NCI-H510A (cell line): ENCODE data around the gene MYL12A.
"Not testable (repeated sequence)": the region's sequence is repeated elsewhere in the genome, so short reads cannot be mapped to it uniquely, and the experiment has no call there.

Experiments used
- DNase-seq: peaks from one replicate; lab custom pipeline; 2025; lab: John Stamatoyannopoulos, UW

MYL12A gene

DNA sequence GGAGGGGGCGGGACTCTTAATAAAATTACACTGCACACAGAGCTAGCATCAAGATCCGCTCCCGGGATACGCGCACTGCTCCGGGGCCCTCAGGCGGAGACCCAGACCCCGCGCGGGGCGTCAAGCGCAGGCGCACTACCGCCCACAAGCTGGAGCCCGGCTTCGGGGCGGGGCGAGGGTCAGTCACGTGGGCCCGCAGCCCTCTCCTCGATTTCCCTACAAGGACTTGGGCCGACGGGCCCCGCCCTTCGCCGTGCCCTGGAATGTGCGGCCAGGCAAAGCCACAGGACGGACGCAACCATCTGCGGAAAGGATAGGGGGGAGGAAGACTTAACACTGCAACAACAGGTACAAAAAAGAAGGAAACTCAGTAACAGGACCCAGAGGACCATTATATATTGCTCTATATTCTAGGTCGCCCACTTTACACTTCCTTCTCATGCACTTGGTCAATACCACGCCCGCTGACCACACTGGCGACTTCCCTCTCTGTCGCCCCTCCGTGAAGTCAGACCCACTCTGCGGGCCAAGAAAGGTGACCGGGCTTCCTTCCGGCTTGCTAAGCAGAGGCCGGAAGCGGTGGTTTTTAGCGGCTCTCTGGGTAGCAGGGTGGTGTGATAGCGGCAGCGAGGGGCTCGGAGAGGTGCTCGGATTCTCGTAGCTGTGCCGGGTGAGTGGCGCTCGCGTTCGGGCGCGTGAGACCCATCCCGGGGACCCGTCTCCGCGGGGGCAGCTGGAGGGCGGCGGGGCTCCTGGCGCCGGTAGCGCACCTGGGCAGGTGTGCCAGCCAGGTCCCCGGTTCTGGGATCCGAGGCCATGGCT is at the start of gene MYL12A:
Gene MYL12A (plus strand): TSS at position 562 of the 822 bp plus-strand sequence. CDS start 5,447 bp downstream, outside the sequence.
- DNase-seq: peak; percentile 86

DNA sequence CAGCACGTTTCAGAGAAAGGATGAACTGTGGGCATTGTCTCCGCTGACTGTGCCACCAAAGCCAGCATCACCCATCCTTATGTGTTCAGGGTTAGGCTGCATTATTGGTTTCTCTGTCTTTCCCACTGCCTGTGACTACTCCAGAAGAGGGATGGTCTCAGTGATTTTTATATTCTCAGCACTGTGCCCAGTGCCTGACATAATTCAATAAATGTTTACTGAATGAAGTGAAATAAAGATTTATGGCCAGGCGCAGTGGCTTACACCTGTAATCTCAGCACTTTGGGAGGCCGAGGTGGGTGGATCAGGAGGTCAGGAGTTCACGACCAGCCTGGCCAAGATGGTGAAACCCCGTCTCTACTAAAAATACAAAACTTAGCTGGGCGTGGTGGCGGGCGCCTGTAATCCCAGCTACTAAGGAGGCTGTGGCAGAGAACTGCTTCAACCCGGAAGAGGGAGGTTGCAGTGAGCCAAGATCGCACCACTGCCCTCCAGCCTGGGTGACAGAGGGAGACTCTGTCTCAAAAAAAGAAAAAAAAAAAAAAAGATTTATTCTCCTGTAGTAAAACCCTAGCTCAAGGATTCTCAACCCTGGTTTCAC is 49.2 kb upstream of the MYL12A start:
- DNase-seq: not testable (repeated sequence)

DNA sequence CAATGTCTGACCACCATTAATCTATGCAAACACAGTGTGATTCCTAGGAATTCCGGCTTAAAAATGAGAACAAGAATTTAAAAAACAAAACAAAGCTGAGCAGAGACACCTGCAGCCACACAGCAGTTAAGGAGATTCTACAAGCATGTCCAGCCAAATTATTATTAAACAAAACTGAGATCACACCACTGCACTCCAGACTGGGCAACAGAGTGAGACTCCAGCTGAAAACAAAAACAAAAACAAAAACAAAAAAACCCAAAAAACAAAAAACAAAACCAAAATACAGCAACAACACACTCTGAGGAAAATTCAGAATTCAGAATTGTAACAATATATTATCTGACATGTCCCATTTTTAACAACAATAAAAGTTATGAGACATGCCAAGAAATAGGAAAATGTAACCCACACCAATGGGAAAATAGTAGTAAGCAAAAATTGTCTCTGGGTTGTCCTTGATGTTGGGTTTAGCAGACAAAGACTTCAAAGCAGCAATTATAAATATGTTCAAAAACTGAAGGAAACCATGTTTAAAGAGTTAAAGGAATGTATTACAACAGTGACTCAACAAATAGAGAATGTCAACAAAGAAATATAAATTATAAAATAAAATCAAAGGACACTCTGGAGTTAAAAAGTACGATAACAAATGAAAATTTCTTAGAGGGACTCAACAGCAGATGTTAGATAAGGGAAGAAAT is 47.5 kb upstream of the MYL12A start:
- no peak for DNase-seq

DNA sequence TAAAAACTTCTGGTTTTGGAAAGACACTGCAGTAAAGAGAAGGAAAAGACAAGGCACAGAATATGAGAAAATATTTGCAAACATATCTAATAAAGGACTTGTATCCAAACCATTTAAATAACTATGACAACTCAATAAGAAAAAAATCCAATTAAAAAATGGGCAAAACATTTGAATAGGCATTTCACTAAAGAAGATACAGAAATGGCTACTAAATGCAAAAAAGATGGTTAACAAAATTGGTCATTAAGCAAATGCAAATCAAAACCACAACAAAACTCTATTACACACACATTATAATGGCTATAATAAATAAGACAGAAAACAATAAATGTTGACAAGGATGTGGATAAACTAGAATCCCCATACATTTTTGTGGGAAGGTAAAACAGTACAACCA is 42.4 kb upstream of the MYL12A start:
- no peak for DNase-seq

DNA sequence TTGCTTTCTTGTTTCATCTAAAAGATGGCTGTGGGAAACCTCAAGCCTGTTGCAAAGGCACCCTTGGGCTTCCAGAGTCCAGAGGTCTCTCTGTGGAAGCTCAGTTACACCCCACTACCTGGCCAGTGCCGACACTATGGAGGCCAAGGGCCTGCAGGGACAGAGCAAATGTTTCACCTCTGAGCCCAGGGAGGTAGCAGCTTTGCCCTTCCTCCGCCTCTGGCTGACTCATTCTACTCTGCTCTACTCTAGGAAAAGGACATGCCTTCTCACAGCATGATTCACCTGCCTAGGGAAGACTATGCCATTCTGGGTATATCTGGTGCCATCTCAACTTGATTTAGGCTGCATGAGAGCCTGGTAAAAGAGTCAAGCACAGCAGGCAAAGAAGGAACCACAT is 40.0 kb upstream of the MYL12A start:
- no peak for DNase-seq

DNA sequence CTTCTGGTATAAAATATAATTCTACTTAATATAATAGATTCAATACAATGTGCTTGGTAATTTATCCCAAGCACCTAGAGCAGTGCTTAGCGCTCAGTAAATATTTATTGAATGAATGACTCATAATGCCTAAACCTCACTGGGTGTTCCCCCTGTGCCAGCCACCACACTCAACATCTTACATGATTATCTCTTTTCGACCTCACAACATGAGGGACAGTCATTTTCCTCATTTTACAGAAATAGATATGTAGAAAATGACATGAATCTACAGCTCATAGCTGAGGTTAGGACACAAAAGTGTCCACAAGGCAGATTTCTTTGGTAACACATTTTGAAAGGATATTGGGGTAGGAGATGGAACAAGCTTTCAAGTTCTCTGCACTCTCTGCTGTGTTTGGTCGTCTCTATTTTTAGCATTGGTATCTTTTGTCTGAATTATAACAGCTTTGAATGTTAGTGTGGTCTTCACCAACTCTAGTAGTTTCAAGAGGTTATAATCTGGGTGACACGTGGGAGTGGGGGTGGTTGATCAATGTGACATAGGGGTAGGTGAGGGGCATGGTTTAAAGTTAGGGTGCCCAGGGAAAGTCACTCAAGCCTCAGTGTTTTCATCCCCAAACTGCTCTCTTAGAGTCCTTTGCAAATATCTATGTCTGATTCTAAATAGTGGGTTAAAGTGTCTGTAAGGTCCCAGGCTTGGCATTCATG is 37.6 kb upstream of the MYL12A start:
- no peak for DNase-seq

DNA sequence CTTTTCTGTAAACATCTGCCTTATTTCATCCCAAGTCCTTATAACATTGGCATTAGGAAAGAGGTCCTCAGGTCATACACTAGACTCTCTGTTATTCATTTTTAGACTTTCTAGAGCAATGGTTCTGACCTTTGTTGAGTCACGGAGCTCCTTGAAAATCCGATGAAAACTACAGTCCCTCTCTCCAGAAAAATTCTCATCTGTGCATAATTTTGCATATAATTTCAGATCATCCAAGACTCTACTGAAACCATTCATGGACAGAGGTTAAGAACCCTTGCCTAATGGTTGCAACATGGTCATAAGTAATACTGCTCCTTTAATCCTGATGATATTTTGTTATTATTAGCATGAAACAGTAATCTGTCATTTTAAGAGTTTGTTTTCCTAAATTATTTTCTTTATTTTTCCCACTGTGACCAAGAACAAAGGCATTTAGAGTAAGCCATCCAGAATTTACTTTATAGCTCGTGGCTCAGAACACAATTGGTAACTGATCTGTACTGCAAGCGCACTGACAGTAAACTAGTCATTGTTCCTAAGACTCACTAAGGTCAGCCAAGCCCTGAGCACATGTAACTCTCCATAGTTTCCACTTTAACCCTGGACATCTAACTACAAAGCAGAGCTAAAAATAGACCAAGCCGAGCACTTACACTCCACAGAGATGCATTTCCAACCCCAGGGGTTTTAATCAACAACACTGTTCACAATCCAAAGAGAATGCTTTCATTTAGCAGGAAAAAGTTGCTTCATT is 36.2 kb upstream of the MYL12A start:
- DNase-seq: peak; percentile 21

DNA sequence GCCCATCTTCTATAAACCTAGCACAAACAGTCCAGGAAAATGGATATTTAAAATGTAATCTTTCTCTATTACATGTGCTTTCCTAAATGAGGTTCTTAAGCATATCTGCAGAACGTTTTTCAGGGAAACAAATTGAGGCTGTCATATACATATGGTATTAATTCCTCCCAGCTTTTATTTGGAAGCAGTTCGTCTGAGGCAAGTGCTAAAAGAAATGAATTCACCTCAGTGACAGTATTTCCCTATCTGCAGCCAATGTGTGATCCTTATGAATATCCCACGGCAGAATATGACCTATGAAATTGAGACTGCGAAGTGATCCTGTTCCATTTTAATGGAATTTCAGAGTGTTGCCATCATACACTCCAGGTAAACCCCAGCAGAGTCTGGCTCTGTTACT is 34.9 kb upstream of the MYL12A start:
- DNase-seq: no peak

DNA sequence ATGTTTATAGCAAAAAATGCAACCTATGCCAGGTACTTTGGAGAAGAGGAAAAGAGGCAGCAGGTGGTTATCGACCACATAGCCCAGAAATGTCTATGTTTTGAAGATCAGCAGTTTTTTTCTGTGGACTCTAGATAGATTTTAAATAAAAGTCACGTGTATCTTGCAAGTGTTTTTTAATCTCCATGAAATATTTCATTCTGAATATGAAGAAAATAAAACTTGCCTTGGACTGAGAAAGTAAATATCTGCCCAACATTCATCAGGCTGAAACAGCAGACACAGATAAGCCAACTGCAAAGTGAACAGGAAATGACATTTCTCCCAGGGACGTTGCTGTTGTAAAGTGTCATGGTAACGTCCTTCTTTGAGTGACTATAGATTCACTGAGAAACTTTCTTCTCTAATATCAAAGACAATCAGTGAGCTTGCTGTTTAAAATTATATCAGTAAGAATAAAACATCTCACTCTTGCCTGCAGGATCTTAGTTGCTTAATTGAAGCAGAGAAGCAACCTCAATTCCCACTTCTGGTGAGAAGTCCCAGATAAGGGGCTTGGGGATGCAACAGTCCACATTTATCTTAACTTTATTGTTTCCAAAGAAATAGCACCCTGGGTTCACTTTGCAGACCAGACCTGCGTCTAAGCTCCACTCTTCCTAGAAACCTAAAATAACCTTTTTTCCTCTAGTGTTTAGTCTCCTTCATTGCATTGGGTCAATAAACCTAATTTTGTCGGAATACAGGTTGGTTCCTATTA is 34.1 kb upstream of the MYL12A start:
- no peak for DNase-seq

DNA sequence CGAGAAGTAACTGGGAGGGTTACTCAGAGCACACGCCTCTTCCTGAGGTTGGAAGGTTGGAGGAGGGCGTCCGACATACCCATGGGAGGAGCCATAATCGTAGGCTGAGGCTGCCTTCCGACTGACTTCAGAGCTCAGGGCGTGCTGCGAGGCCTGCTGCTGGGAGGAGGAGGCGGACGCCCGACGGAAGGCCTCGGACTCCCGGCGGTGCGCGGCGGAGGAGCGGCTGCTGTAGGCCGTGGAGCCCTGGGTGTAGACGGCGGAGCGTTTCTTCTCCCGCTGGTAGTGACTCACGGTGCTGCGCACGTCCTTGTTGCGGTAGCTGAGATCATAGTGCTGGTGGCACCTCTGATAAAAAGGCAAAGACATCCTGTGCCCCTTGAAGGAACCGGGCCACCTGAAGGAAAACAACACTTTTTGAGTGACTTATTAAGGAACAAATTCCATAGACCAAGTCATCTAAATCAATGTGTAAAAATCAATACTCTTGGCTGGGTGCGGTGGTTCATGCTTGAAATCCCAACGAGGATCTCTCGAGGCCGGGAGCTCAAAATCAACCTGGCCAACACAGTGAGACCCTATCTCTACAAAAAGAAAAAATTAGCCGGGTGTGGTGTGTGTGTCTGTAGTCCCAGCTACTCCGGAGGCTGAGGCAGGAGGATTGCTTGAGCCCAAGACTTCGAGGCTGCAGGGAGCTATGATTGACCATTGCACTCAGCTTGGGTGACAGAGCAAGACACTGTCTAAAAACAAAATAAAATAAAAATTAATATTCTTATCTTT is 32.6 kb upstream of the MYL12A start:
- DNase-seq: no peak

DNA sequence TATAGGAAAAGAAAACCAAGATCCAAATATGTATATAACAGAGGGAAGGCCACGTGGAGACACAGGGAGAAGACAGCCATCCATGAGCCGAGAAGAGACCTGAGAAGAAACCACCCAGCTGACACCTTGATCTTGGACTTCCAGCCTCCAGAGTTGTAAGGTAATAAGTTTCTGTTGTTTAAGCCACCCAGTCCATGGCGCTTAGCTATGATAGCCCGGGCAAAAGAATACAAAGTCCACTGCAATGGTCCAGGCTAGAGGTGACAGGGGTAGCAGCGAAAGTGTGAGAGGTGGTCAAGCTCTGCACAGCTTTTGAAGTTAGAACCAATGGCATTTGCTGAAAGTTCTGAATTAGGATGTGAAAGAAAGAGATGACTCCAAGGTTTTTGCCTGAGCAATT is 30.6 kb upstream of the MYL12A start:
- DNase-seq: no peak

DNA sequence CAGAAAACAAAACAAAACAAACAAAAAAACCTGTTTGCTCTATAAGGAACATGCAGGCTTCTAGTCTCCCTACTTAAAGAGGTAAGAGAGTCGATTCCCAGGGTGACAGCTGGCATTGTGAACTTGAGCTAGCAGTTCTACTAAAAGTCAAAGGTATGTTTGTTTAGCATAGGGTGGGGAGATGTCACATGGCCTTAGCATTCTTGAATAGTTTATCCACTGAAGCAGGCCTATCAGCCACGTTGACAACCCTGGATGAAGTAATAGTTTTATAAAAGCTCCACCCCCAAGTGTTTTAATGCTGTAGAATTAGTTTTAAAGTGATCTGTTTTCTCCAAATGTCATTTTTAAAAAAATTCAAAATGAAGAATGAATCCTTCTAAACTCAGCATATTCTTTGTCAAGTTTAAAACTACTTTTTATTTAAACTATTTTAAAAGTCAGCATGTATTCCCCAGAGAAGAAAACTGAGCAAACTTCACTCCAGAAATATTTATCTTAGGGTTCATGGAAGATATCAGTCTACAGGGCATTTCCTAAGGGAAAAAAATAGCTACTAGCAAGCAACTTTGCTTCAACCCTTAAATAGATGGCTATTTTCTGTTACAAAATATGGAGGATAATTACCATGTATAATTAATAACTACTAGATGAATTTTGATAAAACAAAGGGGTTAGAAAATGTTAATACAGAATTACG is 29.5 kb upstream of the MYL12A start:
- DNase-seq: peak; percentile 47

DNA sequence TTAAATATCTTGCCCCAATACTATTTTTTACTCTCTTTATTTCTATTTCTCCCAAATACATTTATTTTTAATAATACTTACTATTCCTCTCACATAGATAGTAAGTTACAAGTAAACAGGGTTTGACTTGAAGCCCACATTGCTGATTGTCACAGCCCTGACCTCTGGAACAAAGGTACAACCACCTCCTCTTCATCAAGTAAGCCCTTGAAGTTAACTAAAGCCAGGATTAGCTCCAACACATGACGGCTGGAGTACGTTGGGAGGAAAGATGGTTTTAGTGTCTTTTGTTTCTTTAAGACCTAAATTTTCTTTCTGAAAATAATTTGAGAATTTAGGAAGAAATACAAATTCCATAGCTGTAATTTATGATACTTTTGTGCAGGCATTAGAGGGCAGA is 28.8 kb upstream of the MYL12A start:
- DNase-seq: no peak

DNA sequence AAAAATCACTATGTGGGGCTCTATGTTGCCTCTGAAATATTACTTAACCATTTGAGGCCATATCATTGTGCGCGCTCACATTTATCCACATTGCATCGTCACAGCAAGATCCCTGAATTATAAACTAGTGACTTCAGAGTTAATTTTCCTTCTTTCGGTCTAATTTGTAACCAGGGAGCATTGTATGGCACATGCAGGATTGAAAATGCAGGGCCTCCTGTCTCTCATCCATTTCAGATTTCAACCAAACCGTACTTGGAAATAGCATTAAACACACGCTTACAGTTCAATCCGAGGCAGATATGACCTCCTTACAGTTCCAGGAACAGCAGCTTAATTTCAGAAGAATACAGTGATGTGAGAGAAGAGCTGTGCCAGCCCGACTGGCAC is 28.4 kb upstream of the MYL12A start:
- DNase-seq: no peak

DNA sequence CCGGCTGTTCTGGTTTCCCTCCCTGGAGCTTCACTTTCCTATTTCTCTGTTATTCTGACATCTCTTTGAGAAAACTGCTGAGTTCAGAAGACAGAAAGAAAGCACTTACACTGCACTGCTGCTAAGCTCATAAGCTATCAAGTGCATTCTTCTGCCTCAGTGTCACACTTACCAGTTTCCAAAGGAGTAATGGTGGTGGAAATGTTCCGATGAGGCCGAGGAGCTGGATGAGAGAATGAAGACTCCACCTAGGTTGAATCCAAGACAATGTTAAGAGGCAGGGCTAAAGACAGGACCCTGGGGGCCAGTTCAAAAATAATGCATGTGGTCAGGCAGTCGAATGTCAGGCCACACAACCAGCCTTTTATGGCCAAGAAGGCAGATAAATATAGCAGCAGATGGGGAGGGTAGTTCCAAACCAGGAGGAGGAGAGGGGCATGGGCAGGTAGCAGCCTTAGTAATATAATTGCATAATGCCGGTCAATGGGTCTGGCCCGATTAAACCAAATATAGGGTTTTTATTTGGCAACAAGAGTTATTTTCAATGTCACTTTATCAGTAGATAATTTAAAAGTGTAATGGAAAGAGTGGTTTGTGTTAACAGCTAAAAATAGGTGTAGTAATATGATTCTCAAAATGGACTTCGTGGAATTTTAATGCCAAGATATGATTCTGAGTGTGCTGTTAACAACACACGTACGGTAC is 27.8 kb upstream of the MYL12A start, which contains the start of gene MYOM1:
Gene MYOM1 (minus strand): TSS at position 338 of the 705 bp plus-strand sequence. CDS start 4,745 bp downstream, outside the sequence.
- no peak for DNase-seq

DNA sequence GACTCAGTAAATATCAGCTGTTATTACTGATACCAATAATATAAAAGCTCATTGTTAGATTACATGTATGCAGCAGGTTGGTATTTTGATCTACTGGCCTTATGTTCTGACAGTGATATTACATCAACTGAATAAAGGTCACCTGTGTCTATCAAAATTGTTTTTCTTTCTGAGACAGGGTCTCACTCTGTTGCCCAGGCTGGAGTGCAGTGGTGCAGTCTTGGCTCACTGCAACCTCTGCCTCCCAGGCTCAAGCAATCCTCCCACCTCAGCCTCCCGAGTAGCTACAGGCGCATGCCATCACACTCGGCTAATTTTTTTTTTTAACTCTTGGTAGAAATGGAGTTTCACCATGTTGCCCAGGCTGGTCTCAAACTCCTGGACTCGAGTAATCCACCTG is 26.7 kb upstream of the MYL12A start:
- DNase-seq: not testable (repeated sequence)

DNA sequence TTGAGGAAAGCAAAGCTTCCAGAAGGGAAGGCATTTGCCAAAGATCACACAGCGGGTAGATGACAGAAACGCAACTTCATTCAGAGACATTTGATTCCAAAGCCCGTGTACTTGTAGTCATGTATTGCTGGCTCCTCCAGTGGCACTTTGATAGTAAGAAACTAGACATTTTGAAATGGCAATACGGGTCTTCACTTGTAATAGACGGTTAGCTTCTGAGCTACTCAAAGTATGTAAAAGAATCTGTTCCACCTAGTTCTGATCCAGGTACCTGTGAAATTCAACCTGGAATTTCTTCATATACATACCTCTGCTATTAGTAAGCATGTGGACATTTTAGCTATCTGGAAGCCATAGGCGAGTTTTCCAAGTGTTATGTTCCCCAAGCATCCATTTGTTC is 26.1 kb upstream of the MYL12A start:
- no peak for DNase-seq

DNA sequence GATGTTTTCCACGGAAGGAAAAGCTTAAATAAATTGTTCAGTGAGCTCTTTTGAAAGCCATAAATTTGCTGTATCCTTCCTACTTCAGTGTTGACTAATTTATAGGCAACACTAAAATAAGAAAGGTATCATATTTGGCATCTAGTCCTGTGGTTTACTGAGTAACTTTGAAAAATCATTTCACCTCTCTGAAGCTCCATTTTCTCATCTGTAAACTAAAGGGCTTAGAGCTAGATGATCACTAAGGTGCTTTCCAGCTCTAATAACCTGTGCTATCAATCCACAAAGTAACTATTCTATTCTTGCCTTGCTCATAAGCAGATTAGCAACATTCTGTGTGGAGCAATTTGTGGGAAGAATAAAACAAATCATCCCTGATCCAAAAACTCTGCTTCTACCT is 24.2 kb upstream of the MYL12A start:
- DNase-seq: no peak

DNA sequence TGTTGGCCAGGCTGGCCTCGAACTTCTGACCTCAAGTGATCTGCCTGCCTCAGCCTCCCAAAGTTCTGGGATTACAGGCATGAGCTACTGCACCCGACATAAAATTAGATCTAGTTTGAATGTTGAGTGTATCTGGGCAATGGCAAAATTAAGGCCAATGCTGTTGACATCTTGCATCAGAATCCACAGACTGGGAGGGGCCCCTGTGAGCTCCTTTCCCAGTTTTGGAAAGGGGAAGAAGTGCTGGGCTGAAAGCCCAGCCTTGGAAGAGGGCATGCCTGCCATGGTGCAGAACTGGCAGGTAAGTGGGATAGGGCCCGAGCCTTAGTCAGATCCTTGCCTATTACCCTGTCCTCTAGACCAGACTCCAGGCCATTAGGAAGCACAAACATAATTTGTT is 23.4 kb upstream of the MYL12A start:
- DNase-seq: no peak
